Activated CD8-positive, alpha-beta memory T cell treated with anti-CD3 and anti-CD28 coated beads, Interleukin-2, amount 50 U/mL, for 24 hours (primary cell): ENCODE data around the gene NLGN4X.
"Not testable (repeated sequence)": the region's sequence is repeated elsewhere in the genome, so short reads cannot be mapped to it uniquely, and the experiment has no call there.

Experiments used
- DNase-seq: peaks from one replicate; pipeline ENCODE4 v3.0.0-alpha.2; 2020; ENCODE audit errors: extremely low read depth

Gene NLGN4X

GRCh38 chrX:6005856-6006255 lies 222.8 kb downstream of the NLGN4X start:
- no peak for DNase-seq

DNA sequence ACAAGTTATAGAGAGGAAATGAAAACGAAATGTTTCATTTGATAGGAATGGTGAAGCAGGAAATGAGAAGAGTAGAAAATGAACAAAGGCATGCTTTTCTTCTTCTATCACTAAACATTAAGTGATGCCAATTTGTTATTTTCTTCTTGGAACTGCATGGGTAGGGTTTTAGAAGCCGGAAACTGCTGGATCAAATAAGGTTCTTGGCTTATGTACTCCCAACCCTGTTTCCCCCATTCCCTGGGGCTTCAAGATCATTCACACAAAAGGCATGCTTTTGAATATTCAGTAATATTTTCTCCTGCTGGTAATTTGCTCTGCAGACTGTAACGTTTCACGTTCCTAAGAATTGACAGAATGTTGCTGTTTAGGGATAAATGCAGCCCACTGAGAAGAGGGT lies 224.1 kb downstream of the NLGN4X start:
- DNase-seq: no peak

- DNase-seq: no peak
Observed at GRCh38 chrX:6002056-6002455, 226.6 kb downstream of the NLGN4X start.

DNA sequence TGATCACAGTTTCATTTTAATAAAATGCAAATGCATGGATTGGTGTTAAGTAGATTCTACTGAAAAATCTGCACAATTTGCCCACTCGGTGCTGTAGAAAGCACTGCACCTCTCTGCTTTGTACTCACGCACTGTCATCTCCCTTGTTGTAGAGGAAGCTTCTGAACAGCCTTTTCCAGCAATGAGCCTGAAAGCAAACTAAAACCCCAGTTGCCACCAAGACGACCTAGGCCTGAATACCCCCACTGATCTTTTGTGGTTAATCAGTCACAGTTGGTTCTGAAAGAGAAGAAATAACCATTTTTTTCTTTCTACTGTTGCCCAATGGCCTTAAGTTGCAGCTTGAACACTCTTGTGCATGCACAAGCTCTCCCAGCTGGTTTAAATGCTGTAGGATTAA lies 229.8 kb downstream of the NLGN4X start:
- no peak for DNase-seq

DNA sequence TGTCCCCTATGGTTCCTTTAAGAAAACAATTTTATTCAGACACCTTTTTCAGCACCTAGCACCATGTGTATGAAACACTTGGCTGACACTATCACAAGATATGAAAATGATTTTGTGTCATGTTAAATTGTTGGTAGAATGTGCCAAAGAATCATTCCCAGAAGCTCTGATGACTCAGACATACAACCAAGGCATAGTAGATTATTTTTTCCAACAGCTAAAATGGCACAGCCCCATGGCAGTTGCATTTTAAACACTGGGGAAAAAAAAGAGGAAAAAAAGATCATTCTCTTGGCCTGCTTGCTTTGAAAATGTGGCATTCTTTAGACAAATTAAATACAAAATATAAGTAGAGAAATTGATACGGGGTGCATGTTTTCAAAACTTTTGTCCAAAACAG lies 230.2 kb downstream of the NLGN4X start:
- DNase-seq: no peak

DNA sequence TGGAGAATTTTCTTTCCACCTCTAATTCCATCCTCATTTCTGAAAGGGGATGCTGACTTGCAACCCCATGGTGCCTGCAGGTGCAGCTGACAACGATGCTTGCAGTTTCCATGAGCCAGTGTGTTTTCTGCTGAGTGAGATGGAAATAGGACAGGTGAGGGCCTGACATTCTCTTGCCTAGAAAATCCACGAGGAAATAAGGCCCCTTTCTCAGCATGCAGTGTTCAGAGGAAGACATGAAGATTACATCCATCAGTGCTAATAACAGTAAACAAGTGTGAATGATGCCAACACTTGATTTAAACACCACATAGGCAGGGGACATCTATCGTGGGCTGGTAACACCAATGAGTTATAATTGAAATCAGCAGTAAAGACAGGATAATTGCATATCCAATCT lies 237.3 kb downstream of the NLGN4X start:
- DNase-seq: no peak

DNA sequence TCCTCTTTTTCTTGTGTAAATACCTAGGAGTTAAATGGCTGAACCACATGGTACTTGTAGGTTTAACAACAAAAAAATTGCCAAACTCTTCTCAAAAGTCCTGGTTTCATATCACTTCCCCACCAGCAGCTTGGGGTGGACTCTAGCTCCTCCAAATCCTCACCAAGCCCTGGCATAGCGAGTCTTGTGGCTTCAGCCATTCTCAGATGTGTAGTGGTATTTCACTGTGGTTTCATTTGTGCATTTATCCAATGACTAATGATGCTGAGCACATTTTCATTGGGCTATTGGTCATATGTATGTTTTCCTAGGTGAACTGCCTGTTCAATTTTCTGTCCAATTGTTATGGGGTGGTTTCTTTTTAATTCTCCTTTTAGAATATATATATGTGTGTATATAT lies 249.3 kb downstream of the NLGN4X start:
- no peak for DNase-seq

DNA sequence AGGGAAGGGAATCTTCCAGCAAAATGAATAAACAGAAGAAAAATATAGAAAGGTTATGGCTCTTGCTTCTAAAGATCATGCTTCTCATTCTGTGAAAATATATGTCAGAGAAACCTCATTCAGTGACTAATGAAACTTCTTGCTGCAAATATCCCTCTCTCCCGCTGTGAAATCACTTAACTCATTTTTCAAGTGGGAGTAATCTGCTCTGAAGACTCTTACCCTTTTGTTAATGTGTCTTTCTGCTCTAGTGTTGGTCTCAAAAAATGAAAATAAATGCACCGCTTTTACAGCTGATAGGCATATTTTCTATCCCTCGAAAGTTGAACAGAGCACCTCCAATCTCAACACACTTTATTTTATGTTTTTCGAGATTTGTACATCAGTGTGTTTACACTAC lies 252.3 kb downstream of the NLGN4X start:
- DNase-seq: no peak

DNA sequence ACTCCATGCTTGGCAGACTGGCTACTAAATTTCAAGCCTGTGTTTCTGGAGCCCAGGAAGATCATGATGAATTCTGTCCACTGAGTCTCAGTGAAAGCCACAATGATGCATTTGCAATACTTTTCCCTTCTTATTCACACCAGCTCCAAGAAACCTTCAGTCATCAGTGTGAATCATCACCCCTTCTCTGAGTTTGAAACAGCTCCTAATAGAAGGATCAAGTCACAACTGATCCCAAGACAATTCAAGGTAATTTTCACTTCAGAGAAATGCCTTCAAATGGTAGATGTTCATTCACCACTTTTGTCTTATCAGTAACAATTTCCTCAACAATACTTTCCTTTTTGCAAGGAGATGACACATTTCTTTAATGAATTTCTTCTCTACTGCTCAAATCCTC lies 257.4 kb downstream of the NLGN4X start:
- no peak for DNase-seq

DNA sequence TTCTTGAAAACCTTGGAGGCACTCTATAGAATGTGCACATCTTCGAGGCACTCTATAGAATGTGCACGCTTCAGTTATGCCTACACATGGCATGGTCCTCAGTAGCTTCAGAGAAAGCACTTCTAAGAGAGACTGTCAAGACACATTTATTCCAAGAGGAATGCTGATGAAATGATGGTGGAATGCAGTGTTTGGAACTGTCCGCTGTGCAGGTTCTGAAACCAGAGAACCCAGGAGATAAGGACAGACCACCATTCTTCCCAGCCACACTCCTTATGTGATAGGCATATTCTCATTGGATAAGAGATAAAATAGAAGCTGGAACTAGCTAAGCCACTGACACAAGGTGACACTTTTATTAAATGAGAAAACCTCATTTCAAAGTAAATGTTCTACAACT lies 263.3 kb downstream of the NLGN4X start:
- no peak for DNase-seq

- DNase-seq: no peak
Observed at GRCh38 chrX:5959286-5959685, 269.4 kb downstream of the NLGN4X start.

DNA sequence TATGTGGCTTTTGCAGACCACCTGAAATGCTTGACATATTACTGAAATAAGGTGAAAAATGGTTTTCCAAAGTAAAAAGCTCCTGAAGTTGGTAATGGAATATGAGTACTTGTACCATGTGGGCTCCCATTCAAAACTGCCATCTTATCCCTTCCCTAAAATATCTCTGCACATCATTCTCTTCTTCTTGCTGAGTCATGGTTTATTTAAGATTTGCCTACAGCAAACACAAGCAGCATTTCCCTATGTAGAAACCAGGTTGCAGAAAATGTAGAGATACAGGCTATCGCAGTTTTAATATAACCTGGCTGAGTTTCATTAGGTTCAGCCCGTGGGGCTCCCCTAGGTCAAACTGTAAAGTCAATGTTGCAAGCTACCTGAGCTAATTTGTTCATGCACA lies 270.1 kb downstream of the NLGN4X start:
- no peak for DNase-seq

DNA sequence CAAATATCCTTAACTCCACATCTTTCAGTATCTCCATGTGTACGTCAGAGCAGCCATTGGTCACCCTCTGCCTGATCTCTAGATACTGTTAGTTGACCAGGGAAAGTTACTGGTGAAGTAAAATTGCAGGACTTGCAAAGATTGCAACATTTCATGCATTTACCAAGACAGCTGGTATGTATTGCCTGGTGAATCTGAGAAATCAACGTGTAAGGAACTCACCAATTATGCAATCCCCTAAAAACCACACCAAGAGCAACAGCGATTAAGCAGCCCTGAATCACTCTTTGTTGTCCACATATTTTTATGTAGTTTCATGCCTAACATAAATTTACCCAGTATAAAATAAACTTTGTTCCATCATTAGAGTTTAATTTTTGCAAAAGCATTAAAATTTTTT lies 271.2 kb downstream of the NLGN4X start:
- no peak for DNase-seq

DNA sequence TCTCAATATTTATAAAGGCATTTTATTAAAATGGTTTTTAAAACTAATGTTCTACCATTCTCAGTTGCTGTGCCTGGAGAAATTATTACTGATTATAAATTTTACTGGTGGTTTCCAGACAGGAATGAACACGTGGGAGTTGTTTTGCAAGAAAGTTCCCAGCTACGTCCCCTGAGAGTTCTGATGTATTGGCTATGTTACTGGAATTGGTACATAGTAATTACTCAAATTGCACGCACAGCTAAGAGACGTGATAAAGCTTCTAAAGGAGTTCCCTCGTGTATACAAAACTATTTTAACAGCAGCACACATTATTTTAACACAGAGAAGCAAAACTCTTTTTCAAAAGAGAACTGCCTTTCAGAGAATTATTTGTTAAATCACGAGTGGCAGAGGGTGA lies 292.2 kb downstream of the NLGN4X start:
- no peak for DNase-seq

DNA sequence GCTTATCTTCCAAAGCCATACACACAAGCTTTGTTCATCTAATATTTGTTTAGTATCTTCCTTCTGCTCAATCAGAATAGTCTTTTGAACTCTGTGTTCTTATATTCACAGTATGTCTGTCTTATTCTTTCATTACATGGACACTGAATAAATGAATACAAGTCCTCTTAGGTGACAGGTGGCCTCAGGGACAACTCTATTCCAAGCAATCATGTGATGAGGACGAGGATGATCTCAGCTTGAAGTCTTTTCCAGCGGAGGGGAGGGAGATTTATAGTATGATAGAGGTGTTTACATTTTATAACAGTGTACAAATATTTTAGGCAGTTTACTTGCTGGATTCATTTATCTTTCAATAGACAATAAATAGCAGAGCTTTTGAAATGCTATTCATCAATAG lies 300.4 kb downstream of the NLGN4X start:
- no peak for DNase-seq

DNA sequence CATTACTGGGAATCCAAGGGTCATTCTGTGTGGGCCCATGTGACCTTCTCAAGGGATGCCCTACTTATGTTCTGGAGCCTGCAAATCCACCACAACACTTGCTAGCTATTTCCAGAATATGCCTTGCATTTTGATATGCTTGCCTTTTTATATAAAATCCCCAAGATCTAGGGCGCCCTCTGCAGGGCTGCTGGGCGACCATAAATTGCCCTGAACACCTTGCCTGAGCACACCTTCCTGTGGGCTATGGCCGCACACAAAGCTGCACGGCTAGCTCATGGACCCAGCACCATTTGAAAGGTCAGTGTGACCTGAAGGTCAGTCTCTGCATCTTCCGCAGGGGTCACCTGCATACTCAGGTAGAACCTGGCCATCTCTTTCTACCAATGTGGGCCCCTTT lies 311.7 kb downstream of the NLGN4X start:
- DNase-seq: no peak

- no peak for DNase-seq
Observed at GRCh38 chrX:5915783-5916182, 312.9 kb downstream of the NLGN4X start.

- DNase-seq: no peak
Observed at GRCh38 chrX:5907207-5907606, 321.5 kb downstream of the NLGN4X start.

DNA sequence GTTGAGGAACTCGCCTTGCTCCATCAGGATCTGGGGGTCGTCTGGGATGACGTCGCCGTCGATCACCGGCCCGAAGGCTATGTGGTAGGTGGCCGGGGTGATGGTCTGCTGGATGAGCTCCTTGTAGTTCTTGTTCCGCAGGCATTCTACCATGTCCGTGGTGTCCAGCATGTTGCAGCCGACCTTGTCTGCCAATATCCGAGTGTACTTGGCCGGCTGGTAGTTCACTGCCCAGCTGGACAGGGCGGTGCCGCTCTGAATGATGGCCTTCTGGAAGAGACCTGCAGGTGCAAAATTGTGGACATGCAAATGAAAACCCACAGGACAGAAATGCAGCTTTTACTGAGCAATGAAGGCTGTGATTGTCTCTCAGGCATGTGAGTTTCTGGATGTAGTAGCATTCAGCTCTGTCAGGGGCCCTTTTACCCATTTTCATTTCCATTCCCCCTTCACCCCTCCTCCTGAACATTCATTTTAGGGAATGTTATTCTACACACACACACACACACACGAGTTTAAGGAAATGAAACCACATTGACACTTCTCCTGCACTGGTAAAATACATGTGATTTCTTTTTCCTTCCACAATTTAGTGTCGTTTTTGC lies 325.0 kb downstream of the NLGN4X start:
- not testable (repeated sequence) for DNase-seq

GRCh38 chrX:5898463-5898862 lies 330.2 kb downstream of the NLGN4X start:
- no peak for DNase-seq

DNA sequence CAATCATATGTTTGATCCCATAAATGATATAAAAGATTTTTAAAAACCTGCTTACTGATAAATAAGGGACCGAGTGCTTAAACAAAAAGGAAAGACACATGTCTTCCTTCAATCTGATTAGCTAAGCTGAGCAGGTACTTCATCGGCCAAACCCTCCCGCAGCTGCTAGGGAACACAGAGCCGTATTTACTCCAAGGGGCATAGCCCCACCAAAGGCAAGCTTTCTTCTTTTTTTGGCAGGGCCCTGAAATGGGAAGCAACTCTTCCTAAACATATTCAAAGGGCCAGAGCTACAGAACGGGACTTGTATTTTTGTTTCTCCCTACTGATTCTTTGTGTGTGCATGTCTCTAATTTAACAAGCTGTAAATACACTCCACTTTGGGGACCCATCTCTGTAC lies 337.3 kb downstream of the NLGN4X start:
- no peak for DNase-seq

GRCh38 chrX:5876984-5877596 lies 351.6 kb downstream of the NLGN4X start:
- DNase-seq: no peak

DNA sequence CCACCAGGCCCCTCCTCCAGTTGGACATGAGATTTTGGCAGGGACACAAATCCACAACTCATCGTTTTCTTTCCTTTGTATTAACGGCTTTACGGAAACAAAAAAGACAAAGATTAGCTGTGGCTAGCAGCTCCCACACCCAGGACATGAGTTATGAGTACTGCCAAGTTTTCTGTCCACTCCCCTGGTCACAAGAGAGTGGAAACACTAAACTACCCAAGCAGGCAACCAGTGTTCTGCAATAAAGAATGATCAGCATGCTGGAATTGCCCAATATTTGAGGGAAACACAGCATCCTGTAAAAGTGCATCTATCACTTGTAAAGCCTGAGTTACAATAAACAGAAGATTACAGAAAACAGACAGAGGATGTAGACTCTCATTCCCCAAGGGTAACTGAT lies 358.4 kb downstream of the NLGN4X start:
- no peak for DNase-seq

GRCh38 chrX:5869786-5870185 lies 358.9 kb downstream of the NLGN4X start:
- DNase-seq: no peak
